Uterus (tissue), 2 donors: ENCODE measurements around the gene SLC9A8.

ENCODE experiments used
- POLR2A ChIP-seq, 2 donors: fragments of 450-650 bp; IDR thresholded peaks; one replicate each; pipeline ENCODE4 v1.6.1; 2016; ENCODE audit warnings: antibody characterized with exemption in 2 of 2, mild to moderate bottlenecking in 1 of 2, moderate library complexity in 1 of 2
- TF ChIP-seq, protein P1 (sequence below), 4 experiments: fragments of 200-600 bp in 2 of 4; fragments of 450-650 bp in 2 of 4; sonication (generic) in 2 of 4; IDR thresholded peaks; one replicate each; pipeline ENCODE4 v1.5.1; 2016 to 2019; ENCODE audit warnings: antibody characterized with exemption in 4 of 4, mild to moderate bottlenecking in 2 of 4, moderate library complexity in 1 of 4

DNA sequence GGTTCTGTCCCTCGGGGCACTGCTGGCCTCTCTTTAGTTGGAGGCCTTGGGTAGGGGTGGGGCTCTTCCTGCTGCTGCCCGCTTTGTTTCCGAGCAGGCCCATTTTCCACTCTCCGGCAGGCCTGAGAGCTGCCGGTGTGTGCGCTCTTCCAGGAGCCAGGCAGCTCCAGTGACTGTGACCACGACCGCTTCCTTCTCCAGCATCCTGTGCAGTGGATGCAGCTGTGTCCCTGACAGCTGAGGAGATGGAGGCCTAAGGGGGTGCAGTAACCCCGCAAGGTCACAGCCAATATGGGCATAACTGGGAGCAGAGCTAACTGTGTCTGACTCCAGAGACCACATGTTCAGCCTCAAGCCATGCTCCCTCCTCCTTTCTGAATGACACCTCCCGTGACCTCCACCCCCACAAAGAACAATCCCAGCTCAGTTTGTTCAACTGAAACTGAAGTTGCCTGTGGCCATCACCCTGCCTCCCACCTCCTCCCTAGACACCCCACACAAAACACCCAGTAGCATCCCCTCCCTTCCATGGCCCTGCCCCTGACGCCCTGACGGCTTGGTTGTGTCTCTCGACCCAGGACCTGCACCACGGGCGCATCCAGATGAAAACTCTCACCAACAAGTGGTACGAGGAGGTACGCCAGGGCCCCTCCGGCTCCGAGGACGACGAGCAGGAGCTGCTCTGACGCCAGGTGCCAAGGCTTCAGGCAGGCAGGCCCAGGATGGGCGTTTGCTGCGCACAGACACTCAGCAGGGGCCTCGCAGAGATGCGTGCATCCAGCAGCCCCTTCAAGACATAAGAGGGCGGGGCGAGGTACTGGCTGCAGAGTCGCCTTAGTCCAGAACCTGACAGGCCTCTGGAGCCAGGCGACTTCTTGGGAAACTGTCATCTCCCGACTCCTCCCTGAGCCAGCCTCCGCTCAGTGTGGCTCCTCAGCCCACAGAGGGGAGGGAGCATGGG lies 74.9 kb downstream of the SLC9A8 start:
- no peak for TF ChIP-seq POLR2A (IDR thresholded peaks at IDR 0.05)
- TF ChIP-seq, protein P1, sequence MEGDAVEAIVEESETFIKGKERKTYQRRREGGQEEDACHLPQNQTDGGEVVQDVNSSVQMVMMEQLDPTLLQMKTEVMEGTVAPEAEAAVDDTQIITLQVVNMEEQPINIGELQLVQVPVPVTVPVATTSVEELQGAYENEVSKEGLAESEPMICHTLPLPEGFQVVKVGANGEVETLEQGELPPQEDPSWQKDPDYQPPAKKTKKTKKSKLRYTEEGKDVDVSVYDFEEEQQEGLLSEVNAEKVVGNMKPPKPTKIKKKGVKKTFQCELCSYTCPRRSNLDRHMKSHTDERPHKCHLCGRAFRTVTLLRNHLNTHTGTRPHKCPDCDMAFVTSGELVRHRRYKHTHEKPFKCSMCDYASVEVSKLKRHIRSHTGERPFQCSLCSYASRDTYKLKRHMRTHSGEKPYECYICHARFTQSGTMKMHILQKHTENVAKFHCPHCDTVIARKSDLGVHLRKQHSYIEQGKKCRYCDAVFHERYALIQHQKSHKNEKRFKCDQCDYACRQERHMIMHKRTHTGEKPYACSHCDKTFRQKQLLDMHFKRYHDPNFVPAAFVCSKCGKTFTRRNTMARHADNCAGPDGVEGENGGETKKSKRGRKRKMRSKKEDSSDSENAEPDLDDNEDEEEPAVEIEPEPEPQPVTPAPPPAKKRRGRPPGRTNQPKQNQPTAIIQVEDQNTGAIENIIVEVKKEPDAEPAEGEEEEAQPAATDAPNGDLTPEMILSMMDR (IDR thresholded peaks at IDR 0.05): no peak
